Right renal cortex interstitium (tissue), 3 donors: ENCODE results near the gene NACC1. TPM values are rescaled to one million over a fixed set of nuclear protein-coding genes. Genes with fewer than 3 reads are reported as not detected.

Experiments
- DNase-seq, 3 donors: peaks; one replicate each; pipeline ENCODE4 v3.0.0-alpha.2; 2013; ENCODE audit warnings: low read depth in 3 of 3, low spot score in 2 of 3
- polyA plus RNA-seq, 3 donors: library from polyadenylated mRNA; unstranded; fragments of 120-200 nt; gene quantifications; one replicate each; pipeline ENCODE4 v1.2.1, GENCODE V29; 2013; ENCODE audit not compliant: insufficient read length in 3 of 3

The NACC1 gene
- polyA plus RNA-seq, 3 donors = 18.3 to 23.9 (median 21.2) TPM

GRCh38 chr19:13099073-13099999, 18.7 kb upstream of the NACC1 start:
- DNase-seq = no peak

DNA sequence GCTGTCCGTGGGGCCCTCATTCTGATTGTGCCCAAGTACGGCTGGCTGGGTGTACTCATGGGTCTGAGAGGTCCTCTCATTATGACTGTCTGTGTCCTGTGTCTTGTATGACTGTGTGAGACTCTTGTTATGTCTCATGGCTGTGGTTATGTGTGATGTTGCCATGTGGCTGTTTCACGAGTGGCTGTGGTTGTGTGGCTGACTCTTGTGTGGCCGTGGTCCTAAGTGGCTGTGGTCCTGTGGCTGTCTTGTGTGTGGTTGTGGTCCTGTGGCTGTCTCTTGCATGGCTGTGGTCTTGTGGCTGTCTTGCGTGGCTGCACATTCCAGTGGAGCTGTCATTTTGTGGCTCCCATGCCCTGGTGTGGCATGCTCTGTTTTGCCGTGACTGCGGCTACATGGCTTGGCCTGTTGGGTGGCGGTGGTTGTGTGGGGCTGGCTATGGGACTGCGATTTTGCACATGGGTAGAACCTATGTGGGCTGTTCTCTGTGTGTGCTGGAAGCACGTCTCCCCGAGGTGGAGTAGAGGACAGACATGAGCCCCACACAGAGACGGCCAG, 18.0 kb upstream of the NACC1 start:
- DNase-seq = no peak

- DNase-seq = no peak
Observed at GRCh38 chr19:13100841-13101589, 17.0 kb upstream of the NACC1 start.

DNA sequence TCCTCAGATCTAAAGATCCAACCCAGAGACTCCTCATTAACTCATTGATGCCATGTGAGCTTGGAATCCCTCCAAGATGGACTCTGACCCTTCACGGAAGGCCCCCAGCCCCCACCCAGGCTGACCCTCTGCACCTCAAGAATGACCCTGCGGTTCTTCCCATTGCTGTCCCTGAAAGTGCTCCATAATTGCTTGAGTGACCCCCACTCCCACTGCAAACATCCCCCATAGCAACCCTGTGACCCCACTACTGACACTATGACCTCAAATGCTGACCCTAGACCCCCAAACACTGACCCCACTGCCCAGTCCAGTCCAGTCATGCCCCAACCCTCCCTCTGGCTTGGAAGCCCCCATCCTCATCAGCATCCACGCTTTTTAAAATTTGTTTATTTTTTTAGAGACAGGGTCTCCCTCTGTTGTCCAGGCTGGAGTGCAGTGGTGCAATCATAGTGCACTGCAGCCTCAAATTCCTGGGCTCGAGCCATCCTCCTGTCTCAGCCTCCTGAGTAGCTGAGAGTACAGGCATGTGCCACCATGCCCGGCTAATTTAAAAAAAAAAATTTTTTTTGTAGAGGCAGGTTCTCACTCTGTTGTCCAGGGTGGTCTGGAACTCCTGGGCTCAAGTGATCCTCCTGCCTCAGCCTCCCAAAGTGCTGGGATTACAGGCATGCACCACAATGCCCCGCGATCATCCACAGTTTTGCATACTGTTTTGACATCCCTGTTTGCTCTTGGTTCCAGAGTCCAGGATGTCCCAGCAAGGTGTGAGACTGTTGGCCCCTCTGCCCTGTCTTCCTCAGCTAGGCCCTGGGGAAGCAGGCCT, 16.3 kb upstream of the NACC1 start:
- no peak for DNase-seq

DNA sequence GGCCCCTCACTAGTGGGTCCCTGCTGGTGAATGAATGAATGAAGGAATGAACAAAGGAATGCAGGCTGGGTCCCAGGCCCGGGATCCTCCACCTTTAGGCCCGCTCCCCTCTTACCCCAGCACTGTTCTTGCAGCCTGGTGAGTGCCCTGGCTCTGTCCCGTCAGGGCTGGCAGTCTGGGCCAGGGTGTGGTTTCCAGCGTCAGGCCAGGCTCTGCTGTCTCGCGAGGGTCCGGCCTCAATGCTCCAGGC, 15.7 kb upstream of the NACC1 start:
- DNase-seq = no peak

- DNase-seq = no peak
Observed at GRCh38 chr19:13102666-13103580, 15.1 kb upstream of the NACC1 start, which contains the start of gene LYL1. LYL1 (minus strand) TSS chr19:13102858; CDS start chr19:13101171, 1,687 bp downstream.

GRCh38 chr19:13103581-13104359, 14.3 kb upstream of the NACC1 start:
- no peak for DNase-seq

DNA sequence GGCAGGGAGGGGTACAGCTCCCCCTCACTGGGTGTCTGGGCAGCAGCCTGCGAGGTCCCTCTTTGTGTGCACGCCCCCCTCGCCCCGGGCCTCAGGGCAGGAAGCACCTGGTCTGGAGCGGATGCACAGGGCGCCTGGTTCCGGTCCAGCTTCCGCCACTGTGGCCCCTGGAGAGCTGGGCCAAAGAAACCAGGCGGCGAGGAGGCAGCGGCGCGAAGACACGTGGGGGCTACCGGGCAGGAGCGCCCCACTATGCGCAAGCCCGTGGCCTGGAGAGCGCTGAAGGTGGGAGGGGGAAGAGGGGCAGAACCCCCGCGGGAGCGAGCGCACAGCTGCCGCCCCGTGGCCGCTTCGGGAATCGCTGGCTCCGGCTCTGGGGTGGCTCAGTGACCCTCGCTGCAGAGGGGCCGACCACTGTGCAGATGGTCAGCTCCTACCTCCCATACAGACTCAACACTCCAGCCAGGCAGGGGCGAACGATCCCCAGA, 13.7 kb upstream of the NACC1 start:
- no peak for DNase-seq

DNA sequence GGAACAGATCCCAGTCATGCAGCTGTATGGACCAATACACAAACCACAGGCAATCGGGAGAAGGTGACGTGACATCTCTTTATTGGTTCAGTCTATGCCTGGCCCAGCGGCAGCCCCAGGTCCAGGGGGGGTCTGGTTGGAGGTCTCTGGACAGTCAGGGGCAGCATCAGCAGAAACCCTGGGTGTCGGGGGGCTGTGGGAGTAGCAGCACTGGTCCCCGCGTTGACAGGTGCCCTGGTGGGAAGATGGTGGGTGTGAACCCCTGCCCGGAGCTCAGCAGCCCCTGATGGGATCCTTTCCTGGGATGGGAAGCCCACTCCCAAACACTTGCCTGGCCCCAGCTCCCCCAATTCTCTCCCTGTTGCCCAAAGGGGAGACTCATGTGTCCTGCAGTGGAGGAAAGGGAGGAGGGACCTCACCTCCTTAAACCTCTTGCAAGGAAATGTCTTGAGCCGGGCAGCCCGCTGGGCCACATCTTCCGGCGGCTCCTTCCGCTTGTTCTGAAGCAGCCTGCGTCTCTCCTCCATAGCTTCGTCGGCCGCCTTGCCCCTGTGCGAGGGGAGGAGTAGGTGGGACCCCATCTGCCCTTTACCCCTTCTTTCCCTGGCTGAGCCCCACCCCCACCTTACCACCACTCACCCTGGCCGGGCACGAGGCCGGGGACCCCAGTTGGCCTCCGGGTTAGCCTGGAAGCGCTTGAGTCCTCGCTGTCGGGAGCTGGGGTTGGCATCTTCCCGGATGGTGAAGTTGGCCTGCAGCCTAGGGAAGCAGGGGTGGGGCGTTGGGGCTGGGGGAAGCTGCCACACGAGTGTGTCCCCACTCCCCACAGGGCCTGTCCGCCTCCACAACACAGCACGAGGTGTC, 13.0 kb upstream of the NACC1 start:
- DNase-seq = no peak

- DNase-seq = no peak
Observed at GRCh38 chr19:13109361-13110098, 8.5 kb upstream of the NACC1 start.

- DNase-seq = no peak
Observed at GRCh38 chr19:13110099-13110610, 7.9 kb upstream of the NACC1 start.

- no peak for DNase-seq
Observed at GRCh38 chr19:13112555-13112954, 5.5 kb upstream of the NACC1 start.

DNA sequence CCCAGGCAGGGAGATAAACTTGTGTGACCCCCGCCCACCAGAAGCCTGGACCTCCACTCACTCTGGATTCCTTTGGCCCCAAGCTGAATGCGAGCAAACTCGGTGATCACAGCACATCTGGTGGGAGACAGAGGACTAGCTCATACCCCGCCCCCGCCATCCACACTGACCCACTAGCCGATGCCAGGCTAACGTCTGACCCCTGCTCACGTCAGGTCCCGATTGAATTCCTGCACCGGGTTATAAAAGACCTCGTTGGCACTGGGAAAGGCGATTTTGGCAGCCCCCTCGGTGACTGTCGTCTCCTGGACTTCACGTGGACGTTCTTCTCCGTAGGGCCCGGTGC, 2.2 kb upstream of the NACC1 start:
- no peak for DNase-seq

DNA sequence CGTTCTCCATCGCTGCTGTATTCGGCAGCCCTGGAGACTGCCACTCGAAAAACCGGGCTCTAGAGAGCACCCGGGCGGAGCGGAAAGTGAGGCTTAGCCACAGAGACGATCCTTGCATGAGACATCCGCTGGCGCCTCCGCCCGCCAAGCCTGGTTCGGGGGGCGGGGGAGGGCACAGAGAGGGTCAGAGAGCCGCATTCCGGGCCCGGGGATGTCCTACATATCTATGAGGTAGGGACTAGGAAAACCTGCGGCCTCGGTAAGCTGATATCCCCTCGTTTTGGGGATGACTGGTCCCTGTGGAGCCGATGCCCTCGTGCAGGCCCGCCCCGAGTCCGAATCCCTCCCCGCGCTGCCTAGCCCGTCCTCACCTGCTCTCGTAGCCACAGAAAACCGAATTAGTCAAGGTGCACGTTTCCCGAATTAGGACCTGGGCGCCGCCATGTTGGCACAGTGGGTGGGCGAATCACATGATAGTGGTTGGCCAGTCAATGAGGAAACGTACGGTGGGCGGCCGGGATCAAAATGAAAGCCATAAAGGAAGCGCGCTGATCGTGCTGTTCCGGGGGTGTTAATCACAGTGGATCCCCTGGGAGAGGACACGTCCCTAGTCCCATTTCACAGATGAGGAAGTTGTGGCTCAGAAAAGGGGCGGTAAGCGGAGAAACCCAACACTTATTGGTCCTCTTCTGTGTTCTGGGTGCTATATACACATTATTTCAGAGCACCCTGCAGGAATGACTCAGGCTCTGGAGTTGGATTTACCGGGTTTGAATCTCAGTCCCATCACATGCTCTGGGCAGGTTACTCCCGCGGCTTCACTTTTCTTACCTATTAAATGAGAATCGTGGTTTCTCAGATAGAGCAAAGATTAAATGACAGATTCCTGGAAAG, 1.5 kb upstream of the NACC1 start, which contains the start of gene TRMT1:
TRMT1 (minus strand) TSS at position 459 of the 894 bp plus-strand sequence; CDS start at position 118, 341 bp downstream.
- peak; percentile 73 to 89 (median 80) for DNase-seq

DNA sequence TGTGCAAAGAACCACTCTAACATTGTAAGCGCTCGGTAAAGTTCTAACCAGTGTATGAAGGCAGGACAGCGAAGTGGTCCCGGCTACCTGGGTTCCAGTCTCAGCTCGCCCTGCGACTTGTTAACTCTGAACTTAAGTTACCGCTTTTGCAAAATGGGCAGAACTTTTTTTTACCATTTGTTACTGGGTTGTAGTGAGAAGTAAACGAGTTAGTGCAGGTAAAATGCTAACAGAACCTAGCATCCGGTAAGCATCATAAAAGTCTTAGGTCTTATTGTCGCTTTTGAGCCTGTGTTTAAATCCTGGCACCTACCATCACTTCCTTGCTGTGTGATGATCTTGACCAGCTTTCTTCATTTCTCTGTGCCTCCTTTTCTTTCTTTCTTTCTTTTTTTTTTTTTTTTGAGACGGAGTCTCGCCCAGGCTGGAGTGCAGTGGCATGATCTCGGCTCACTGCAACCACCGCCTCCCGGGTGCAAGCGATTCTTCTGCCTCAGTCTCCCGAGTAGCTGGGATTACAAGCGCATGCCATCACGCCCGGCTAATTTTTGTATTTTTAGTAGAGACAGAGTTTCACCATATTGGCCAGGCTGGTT, 790 bp upstream of the NACC1 start:
- no peak for DNase-seq
